Measurements from ENCODE around the gene CCNG1. TPM values are rescaled to one million over a fixed set of nuclear protein-coding genes. Genes with fewer than 3 reads are reported as not detected.

The CCNG1 gene
- total RNA-seq = 229 and 247 TPM in 2 replicates

DNA sequence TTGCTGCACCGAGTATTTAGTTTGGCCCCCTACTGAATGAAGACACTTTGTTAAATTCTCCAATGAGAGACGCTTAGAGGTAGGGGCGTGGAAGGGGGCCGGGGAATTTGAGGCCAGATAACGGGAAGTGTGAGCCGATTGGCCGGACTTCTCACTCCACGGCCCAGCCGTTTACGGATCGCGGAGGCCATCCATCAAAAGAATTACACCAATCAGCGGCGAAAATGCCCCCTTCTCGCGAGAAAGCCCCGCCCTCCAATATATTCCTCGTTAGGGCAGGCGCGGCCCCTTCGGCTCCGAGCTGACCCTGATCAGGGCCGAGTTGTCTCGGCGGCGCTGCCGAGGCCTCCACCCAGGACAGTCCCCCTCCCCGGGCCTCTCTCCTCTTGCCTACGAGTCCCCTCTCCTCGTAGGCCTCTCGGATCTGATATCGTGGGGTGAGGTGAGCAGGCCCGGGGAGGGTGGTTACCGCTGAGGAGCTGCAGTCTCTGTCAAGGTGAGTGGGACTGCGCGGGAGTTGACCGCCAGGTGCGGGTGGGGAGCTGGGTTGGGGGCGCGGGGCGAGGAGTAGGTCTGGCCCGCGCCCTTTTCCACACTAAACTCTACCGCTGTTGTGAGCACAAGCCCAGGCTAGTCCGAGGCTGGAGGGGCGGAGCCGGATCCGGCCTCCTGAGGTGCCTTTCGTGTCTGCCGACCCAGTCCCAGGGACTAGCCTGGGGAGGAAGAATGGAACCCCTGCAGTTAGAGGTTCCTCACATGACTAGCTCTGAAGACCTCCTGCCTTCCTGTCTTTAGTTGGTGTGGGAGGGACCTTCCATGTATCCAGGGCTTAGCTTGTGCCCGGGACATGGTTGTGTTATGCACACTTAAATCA lies at the start of gene CCNG1:
Gene CCNG1 (plus strand): TSS at position 287 of the 874 bp plus-strand sequence. CDS start 1,662 bp downstream, outside the sequence.

GRCh38 chr5:163459819-163460561 lies 22.6 kb downstream of the CCNG1 start, which contains the start of gene NUDCD2:
Gene NUDCD2 (minus strand): TSS chr5:163460102. CDS start chr5:163460050, 52 bp downstream.

GRCh38 chr5:163460562-163461171 lies 23.3 kb downstream of the CCNG1 start, which contains the start of gene HMMR:
Gene HMMR (plus strand): TSS chr5:163460632. CDS start chr5:163460693, 61 bp downstream.

Other genes with a start within 250 kb of the CCNG1 start
- gene NUDCD2, start 22.5 kb downstream of the CCNG1 start, total RNA-seq = 3.6 and 6.6 TPM in 2 replicates
- 2.3 and 2.9 TPM in 2 replicates for gene HMMR, start 23.0 kb downstream of the CCNG1 start, total RNA-seq
- gene MAT2B, start 68.0 kb downstream of the CCNG1 start, total RNA-seq = 36.8 and 39.4 TPM in 2 replicates